HG02840 (cell line): Measurements from ENCODE around the gene TEDC2.

Experiments
- ATAC-seq: cut with Tn5 transposase; IDR thresholded peaks from one replicate; pipeline ENCODE4 v1.9.1; 2021; ENCODE audit warnings: mild to moderate bottlenecking, moderate library complexity, moderate number of reproducible peaks; ENCODE audit not compliant: unreplicated experiment, low FRiP score

TEDC2 gene

GRCh38 chr16:2490190-2491105, 30.5 kb downstream of the TEDC2 start:
- no peak for ATAC-seq

DNA sequence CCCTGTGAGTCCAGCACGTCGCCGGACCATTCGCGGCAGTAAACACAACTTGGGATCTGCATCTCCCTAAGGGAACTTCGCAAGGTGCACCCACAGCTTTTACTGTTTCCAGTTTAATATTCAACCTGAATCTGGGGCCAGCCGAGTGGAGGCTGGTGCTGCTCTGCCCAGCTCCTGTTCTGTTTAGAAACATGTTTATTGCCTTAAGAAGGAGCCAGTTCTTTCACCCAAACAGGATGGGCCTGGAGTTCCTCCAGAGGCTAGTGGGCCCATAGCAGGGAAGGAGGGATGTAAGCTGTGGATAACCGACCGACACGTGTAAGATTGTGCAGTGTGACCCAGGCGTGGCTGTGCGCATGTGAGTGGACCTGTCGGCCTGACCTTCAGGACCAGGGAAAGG, 32.4 kb downstream of the TEDC2 start:
- no peak for ATAC-seq

GRCh38 chr16:2493605-2494004, 33.7 kb downstream of the TEDC2 start:
- no peak for ATAC-seq

DNA sequence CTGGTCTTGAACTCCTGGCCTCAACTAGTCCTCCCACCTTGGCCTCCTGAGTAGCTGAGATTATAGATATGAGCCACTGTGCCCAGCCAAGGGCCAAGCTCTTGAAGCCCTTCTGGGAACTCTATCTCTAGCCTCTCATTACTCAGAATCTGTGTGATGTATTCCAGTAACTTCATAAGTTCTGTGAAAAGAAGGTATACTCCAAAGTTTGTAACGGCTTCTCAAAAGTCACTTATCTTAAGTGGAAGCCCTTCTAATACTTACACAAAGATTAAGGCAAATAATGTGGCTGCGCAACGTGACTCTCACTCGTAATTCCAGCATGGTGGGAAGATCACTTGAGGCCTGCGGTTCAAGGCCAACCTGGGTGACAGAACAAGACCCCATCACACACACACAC, 34.7 kb downstream of the TEDC2 start:
- ATAC-seq: no peak

- no peak for ATAC-seq
Observed at GRCh38 chr16:2495041-2495440, 35.1 kb downstream of the TEDC2 start.

GRCh38 chr16:2496223-2497115, 36.6 kb downstream of the TEDC2 start:
- no peak for ATAC-seq

- ATAC-seq: no peak
Observed at GRCh38 chr16:2497116-2497630, 37.3 kb downstream of the TEDC2 start.

- ATAC-seq: no peak
Observed at GRCh38 chr16:2497695-2498484, 38.0 kb downstream of the TEDC2 start.

DNA sequence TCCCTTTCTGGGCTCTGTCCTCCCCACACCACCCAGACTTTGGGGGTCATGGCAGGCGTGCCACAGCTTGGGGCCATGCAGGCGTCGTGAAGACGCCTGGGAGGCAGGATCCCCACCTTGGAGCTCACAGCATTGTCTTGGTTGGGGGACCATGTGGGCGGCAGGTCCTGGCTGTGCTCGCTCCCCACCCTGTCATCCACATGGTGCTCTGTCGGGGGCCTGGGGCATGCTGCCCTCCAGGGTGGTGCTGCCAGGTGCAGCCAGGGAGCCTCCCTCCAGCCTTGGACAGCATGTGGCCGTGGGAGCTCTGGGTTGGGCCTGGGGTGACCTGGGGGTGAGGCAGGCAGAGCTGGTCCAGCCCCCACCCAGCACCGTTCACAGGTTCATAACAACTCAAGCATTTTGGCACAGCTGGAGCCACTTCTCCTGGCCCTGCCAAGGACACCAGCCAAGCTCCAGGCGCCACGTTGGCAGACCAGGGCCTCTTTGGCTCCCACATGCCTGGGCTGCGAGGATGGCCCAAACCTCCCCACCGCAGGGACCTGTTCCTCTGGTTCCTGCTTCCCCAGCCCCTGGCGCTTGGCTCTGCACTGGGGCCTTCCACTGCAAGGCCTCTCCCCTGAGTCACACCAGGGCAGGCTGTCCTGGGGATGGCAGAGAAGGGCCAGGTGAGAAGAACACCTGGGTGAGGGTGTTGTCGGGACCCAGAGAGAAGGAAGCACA, 38.8 kb downstream of the TEDC2 start:
- ATAC-seq: no peak

DNA sequence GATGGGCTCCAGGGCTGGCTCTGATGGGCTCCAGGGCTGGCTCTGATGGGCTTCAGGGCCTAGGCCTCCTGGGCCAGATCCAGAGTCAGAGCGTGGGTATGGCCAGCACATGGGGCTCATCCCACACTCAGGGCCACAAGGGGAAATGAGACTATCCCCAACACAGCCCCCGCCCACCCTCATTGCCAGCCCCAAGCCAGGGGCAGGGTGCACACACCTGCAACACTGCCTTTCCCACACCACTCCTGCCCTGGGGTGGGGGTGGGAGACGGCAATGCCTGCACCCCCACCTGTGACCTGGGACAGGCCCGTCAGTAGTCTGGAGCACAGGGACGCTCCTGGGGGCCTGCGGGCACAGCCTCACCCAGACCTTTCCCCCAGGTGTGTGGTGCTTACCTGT, 39.5 kb downstream of the TEDC2 start:
- ATAC-seq: no peak

DNA sequence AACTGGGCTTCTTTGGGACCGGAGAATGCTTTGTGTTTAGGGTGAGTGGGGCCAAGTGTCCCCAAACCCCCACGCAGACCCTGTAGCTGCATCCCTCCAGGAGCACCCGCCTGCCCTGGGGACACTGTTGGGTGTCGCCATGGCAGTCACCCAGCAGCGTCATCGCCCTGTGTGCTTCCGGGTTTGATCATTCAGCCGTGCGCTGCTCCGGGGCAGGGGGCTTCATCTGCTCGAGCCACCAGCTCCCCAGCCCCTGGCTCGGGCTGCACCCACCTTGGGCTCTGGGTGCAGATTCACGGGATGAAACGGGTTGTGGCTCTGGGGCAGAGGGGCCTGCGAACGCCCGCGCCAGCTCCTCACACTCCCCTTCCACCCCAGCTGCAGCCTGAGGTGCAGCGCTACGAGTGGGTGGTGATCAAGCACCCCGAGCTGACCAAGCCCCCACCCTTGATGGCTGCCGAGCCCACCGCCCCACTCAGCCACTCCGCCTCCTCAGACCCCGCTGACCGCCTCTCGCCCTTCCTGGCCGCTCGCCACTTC, 40.1 kb downstream of the TEDC2 start:
- no peak for ATAC-seq

DNA sequence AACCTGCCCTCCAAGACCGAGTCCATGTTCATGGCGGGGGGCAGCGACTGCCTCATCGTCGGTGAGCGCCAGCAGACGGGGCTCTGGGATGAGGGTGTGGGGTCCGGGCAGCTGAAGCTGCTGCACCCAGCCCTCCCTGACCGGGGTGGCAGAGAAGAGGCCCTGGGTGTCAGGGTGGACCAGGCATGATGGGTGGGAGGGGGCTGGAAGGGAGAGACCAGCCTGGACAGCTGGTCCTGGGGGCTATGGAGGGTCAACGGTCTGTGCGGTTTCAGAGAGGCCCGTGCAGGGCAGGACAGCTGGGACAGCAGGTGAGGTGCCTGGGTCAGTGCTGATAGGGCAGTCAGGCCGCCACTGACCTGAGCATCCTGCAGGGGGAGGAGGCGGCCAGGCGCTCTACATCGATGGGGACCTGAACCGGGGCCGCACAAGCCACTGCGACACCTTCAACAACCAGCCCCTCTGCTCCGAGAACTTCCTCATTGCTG, 40.6 kb downstream of the TEDC2 start:
- no peak for ATAC-seq

- no peak for ATAC-seq
Observed at GRCh38 chr16:2500918-2501750, 41.2 kb downstream of the TEDC2 start.

DNA sequence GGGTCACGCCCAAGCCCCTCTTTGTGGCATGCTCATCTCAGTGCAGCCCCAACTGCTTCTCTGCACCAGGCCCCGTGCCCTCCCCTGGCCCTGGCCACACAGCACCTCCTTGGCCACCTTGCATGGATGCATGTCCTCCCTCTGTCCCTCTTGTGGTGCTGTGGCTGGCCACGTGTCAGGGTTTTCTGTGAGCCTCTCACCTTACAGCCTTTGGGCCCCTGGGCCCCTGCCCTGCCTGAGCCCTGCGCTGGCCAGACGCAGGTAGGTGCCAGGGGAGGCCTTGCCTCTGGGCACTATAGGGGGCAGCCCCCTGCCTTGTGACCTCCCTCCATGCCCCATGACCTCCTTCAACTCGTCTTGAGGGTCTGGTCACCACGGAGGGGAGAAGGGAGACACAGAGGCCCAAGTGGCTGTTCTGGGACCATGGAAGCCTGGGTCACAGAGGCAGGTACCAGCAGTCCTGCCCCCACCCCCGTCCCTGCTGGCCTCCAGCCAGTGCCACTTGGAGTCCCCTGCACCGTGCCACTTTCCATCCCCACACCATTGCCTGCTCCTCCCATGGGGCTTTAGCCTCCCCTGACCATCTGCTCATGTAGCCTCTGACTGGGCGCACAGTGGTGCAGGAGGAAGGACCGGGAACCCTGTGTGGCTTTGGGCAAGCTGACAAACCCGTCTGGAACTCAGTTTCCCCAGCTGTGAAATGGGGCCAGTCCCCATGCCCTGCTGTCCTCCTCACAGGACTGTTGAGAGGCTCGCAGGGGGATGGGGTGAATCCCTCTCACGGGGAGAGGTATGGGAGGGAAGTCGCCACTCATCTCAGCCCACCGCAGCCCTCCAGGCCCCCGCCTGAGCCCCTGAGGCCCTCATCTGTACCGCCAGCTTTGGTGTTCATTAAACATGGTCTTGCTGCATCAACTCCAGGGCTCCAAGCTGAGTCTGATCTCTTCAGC, 42.3 kb downstream of the TEDC2 start:
- no peak for ATAC-seq

DNA sequence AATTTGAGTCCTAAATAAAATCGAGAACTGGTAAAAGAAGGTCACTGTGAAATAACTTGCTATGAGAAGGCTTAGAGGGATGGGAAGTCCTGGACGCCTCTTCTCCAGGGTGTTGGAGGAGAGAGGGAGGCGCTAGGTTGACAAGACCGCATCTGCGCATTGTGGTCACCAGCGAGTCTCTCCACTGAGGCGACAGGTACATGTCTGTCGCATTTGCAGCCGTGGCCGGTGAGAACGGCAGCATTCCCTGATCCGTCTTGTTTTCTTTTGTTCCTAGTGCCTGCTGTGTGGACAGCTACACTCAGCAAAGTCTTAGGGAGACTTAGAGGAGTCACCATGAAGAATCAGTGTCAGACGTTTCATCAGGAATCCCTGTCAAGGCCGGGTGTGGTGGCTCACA, 45.8 kb downstream of the TEDC2 start:
- ATAC-seq: no peak

GRCh38 chr16:2507052-2507659, 47.2 kb downstream of the TEDC2 start:
- ATAC-seq: no peak

GRCh38 chr16:2507665-2508064, 47.8 kb downstream of the TEDC2 start:
- no peak for ATAC-seq
